ENCODE results near the gene NUDC. TPM values are rescaled to one million over a fixed set of nuclear protein-coding genes. Genes with fewer than 3 reads are reported as not detected.

The NUDC gene
- total and polyA plus RNA-seq, 9 of the 15 experiments (the other 6 are each of a cell fraction or from before 2014, with no cell fraction given): 9.8 to 234 (median 149) TPM

- TF ChIP-seq RB1 (IDR thresholded peaks at IDR 0.05; ENCODE audit: low read depth) (no peak), NFYB (IDR thresholded peaks at IDR 0.05; ENCODE audit: extremely low read depth, insufficient read length) (no peak), TFAP4 (CRISPR knock-in tag; IDR thresholded peaks at IDR 0.05; ENCODE audit: borderline replicate concordance) (peak; percentile 52; the same call in 1 of the 2 replicates), GMEB1 (CRISPR knock-in tag; IDR thresholded peaks at IDR 0.05) (no peak), REST (IDR thresholded peaks at IDR 0.05; ENCODE audit: borderline replicate concordance) (no peak), REST (CRISPR knock-in tag; IDR thresholded peaks at IDR 0.05; ENCODE audit: low read depth) (no peak), ATF2 (CRISPR knock-in tag; IDR thresholded peaks at IDR 0.05) (no peak), ARID2 (IDR thresholded peaks at IDR 0.05) (no peak), SETDB1 (IDR thresholded peaks at IDR 0.05; ENCODE audit: low read length) (no peak), HDAC6 (IDR thresholded peaks at IDR 0.05; ENCODE audit: low read depth, low read length) (no peak), HNRNPL (IDR thresholded peaks at IDR 0.05; ENCODE audit: low read depth, low read length) (no peak), ZNF778 (CRISPR knock-in tag; IDR thresholded peaks at IDR 0.05) (no peak), HMBOX1 (IDR thresholded peaks at IDR 0.05) (no peak), SRSF3 (IDR thresholded peaks at IDR 0.05; ENCODE audit: insufficient read depth, low read length) (no peak), SUPT5H (IDR thresholded peaks at IDR 0.05) (peak; percentile 57)
Measured at GRCh38 chr1:26993237-26994019, 71.9 kb downstream of the NUDC start, which contains the start of gene TRNP1 (continued).
